Neural crest cell (in vitro differentiated cells): Measurements from ENCODE around the gene SCAMP1. TPM values are rescaled to one million over a fixed set of nuclear protein-coding genes. Genes with fewer than 3 reads are reported as not detected.

Experiments used
- DNase-seq: peaks from one replicate; pipeline ENCODE4 v3.0.0; 2021; ENCODE audit warnings: low read depth, mixed read lengths, low spot score
- H3K27ac Mint-ChIP-seq: one replicate; pipeline ENCODE4 v1.8.0; 2021; ENCODE audit warnings: mild to moderate bottlenecking, mixed read lengths; ENCODE audit not compliant: unreplicated experiment
- H3K27me3 Mint-ChIP-seq: 2 replicates; pipeline ENCODE4 v1.8.0; 2021; ENCODE audit warnings: low read depth, mild to moderate bottlenecking, mixed read lengths
- H3K36me3 Mint-ChIP-seq: 2 replicates; pipeline ENCODE4 v1.8.0; 2021; ENCODE audit warnings: low read depth, mild to moderate bottlenecking, mixed read lengths
- H3K4me1 Mint-ChIP-seq: 2 replicates; pipeline ENCODE4 v1.8.0; 2021; ENCODE audit warnings: mixed read lengths
- H3K4me3 Mint-ChIP-seq: one replicate; pipeline ENCODE4 v1.8.0; 2021; ENCODE audit warnings: mild to moderate bottlenecking, mixed read lengths
- H3K9me3 Mint-ChIP-seq: 2 replicates; pipeline ENCODE4 v1.8.0; 2021; ENCODE audit warnings: mixed read lengths
- total RNA-seq: library from RNA; stranded (reverse); gene quantifications from 2 replicates; pipeline ENCODE4 v1.2.1, GENCODE V29; 2021
- TF ChIP-seq, protein P1 (sequence below): fragments of 200-600 bp; sonication (generic); conservative IDR thresholded peaks from 2 replicates; pipeline ENCODE4 v1.5.0; 2021; ENCODE audit warnings: antibody characterized with exemption, mild to moderate bottlenecking

The SCAMP1 gene
- total RNA-seq, 1 donor from 2014 or later: 30.7 TPM

DNA sequence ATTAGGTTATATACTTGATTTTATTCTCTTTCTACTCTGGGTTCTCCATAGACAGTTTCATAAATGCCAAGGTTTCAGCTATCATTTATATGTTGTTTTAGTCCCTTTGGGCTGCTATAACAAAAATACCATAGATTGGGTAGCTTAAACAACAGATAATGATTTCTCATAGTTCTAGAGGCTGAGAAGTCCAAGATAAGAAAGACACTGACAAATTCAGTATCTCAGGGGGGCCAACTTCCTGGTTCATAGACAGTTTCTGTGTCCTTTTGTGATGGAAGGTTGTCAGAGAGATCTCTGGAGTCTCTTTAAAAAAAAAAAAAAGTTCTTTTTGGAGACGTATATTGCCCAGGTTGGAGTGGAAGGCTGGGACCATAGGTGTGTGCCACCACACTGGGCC lies 113.3 kb downstream of the SCAMP1 start:
- TF ChIP-seq, protein P1, sequence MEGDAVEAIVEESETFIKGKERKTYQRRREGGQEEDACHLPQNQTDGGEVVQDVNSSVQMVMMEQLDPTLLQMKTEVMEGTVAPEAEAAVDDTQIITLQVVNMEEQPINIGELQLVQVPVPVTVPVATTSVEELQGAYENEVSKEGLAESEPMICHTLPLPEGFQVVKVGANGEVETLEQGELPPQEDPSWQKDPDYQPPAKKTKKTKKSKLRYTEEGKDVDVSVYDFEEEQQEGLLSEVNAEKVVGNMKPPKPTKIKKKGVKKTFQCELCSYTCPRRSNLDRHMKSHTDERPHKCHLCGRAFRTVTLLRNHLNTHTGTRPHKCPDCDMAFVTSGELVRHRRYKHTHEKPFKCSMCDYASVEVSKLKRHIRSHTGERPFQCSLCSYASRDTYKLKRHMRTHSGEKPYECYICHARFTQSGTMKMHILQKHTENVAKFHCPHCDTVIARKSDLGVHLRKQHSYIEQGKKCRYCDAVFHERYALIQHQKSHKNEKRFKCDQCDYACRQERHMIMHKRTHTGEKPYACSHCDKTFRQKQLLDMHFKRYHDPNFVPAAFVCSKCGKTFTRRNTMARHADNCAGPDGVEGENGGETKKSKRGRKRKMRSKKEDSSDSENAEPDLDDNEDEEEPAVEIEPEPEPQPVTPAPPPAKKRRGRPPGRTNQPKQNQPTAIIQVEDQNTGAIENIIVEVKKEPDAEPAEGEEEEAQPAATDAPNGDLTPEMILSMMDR: no peak
- Mint-ChIP-seq H3K4me1 (no peaks in the 10 kb centered on the region), H3K4me3 (no peak overlapping the region), H3K27me3 (no peaks in the 10 kb centered on the region), H3K36me3 (no peaks in the 10 kb centered on the region), H3K27ac (no peak overlapping the region), H3K9me3 (no peaks in the 10 kb centered on the region)
- DNase-seq: no peak

GRCh38 chr5:78475370-78475769 lies 115.0 kb downstream of the SCAMP1 start:
- DNase-seq: no peak
- H3K9me3 Mint-ChIP-seq: no peaks in the 10 kb centered on the region
- H3K4me1 Mint-ChIP-seq: no peaks in the 10 kb centered on the region
- no peaks in the 10 kb centered on the region for H3K36me3 Mint-ChIP-seq
- TF ChIP-seq, protein P1: no peak
- no peak overlapping the region for H3K4me3 Mint-ChIP-seq
- no peak overlapping the region for H3K27ac Mint-ChIP-seq
- H3K27me3 Mint-ChIP-seq: no peaks in the 10 kb centered on the region

GRCh38 chr5:78476795-78477194 lies 116.4 kb downstream of the SCAMP1 start:
- no peak for DNase-seq
- no peaks in the 10 kb centered on the region for H3K4me1 Mint-ChIP-seq
- no peak overlapping the region for H3K27ac Mint-ChIP-seq
- TF ChIP-seq, protein P1: no peak
- no peaks in the 10 kb centered on the region for H3K36me3 Mint-ChIP-seq
- no peak overlapping the region for H3K4me3 Mint-ChIP-seq
- no peaks in the 10 kb centered on the region for H3K9me3 Mint-ChIP-seq
- no peaks in the 10 kb centered on the region for H3K27me3 Mint-ChIP-seq

DNA sequence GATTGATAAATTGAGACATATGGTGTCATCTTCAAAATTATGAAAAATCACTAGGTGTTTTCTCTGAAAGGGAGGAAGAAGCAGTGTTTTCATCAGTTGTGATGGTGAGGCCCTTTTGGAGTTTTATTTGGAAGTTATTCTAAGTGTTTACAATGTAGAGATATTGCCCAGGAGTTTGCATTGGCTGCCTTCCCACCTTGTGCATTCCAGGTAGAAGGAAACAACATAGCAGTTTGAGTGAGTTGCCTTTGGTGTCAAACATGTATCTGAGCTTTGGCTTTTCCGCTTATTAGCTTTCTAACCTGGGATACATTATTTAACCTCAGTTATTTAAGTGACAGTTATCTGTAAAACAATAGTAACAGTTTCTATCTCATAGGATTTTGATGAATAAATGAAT lies 122.5 kb downstream of the SCAMP1 start:
- no peaks in the 10 kb centered on the region for H3K9me3 Mint-ChIP-seq
- peaks cover 8% of the 10 kb centered on the region for H3K36me3 Mint-ChIP-seq
- H3K4me1 Mint-ChIP-seq: no peaks in the 10 kb centered on the region
- TF ChIP-seq, protein P1: no peak
- no peak overlapping the region for H3K4me3 Mint-ChIP-seq
- H3K27me3 Mint-ChIP-seq: no peaks in the 10 kb centered on the region
- DNase-seq: no peak
- H3K27ac Mint-ChIP-seq: no peak overlapping the region

DNA sequence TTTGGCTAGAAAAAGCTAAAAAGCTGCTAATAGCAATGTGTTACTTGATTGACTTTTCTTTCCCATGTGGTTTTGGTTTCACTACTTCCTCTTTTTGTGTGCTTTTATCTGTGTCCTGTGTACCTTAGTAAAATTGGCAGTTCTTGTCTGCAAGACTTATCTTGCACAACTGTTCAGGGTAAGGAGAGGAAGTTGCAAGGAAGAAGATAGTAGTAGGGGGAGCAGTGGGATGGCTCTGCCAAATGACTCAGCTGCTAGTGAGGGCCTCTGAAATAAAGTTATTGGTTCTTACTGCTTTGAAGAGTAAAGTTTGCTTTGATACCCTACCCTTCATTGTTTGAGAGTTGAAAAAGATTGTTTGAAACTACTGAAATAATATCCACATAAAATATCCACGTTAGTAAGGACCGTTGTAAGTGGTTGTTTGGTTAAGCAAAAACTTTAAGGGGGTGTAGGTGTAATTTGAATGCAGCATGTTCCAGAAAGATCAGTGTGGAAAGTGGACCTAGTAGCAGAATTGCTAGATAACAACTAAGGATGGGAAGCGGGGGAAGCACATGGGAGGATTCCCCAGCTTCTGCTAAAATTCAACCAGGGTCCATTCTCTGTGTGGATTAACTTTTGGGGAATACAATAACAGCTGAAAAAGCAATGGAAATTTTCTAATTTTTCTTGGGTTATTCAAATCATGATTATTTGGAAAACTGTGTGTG lies 123.5 kb downstream of the SCAMP1 start:
- Mint-ChIP-seq H3K4me1 (no peaks in the 10 kb centered on the region), H3K36me3 (peaks cover 16% of the 10 kb centered on the region), H3K27me3 (no peaks in the 10 kb centered on the region), H3K4me3 (no peak overlapping the region), H3K27ac (no peak overlapping the region), H3K9me3 (no peaks in the 10 kb centered on the region)
- TF ChIP-seq, protein P1: no peak
- DNase-seq: no peak
